Measurements from ENCODE around the gene AGMO.

Gene AGMO

DNA sequence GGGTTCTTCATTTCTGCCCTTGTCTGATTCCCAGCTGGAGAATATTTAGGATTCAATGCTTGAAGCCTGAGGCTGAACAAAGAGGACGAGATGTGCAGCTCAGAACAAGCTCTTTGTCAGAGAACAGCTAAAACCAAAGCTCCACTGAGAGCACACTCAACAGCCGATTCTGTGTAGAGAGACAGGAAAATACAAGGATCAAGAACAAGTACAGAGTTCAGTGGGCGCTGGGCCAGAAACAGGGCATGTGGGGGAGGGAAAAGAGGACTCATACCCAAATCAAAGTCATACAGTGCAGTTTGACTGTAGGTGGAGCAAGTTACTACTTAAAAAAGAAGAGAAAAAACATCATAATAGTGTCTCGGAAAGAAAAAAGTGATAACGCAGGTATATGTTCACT is at the start of gene AGMO:
Gene AGMO, minus strand, starts transcription at position 181 of the 400 bp plus-strand sequence.
- H3K27ac Mint-ChIP-seq: no peak within 1 kb of the TSS
- H3K36me3 Mint-ChIP-seq: no peaks in the 10 kb centered on the region
- no peaks in the 10 kb centered on the region for H3K27me3 Mint-ChIP-seq
- no peak within 1 kb of the TSS for H3K4me3 Mint-ChIP-seq
- no peaks in the 10 kb centered on the region for H3K9me3 Mint-ChIP-seq
- no peaks in the 10 kb centered on the region for H3K4me1 Mint-ChIP-seq

DNA sequence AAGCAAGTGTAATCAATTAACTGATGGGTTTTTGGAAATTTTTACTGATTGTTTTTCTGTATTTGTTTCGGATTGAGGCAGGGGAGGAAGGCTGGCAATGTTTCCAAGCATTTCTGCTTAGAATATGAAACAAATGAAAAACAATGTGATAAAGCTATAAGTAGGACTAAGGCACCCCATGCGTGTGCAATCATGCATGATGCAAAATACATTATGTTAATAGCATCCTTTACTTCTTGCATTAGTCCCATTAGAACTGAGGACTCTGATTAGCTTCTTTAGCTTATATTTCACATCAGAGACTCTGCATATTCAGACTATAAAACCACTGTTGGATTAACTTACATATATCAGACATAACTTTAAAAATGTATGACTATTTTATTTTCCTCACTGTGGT is 48.7 kb upstream of the AGMO start:
- no peak overlapping the region for H3K4me3 Mint-ChIP-seq
- H3K4me1 Mint-ChIP-seq: no peaks in the 10 kb centered on the region
- H3K9me3 Mint-ChIP-seq: peaks cover 2% of the 10 kb centered on the region
- H3K27me3 Mint-ChIP-seq: no peaks in the 10 kb centered on the region
- no peaks in the 10 kb centered on the region for H3K36me3 Mint-ChIP-seq
- H3K27ac Mint-ChIP-seq: no peak overlapping the region

DNA sequence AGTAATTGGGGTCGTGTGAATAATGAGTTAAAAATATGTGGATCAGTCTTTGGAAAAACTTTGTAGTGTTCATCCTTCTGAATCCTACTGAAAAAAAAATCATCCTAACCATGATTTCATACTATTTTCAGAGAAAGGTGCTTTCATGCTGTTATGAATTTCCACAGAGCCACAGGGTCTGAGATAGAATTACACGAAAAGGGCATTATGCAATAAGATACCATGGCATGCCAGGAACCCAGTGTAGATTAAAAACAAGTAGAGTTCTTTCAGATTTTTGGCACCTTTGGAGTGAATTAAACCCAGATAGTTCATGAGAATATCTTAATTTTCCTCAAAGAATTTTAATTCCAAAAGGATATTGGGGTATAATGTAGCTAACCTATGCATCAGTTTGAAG is 47.5 kb upstream of the AGMO start:
- H3K27me3 Mint-ChIP-seq: no peaks in the 10 kb centered on the region
- no peaks in the 10 kb centered on the region for H3K4me1 Mint-ChIP-seq
- H3K4me3 Mint-ChIP-seq: no peak overlapping the region
- H3K27ac Mint-ChIP-seq: no peak overlapping the region
- H3K36me3 Mint-ChIP-seq: no peaks in the 10 kb centered on the region
- no peaks in the 10 kb centered on the region for H3K9me3 Mint-ChIP-seq

DNA sequence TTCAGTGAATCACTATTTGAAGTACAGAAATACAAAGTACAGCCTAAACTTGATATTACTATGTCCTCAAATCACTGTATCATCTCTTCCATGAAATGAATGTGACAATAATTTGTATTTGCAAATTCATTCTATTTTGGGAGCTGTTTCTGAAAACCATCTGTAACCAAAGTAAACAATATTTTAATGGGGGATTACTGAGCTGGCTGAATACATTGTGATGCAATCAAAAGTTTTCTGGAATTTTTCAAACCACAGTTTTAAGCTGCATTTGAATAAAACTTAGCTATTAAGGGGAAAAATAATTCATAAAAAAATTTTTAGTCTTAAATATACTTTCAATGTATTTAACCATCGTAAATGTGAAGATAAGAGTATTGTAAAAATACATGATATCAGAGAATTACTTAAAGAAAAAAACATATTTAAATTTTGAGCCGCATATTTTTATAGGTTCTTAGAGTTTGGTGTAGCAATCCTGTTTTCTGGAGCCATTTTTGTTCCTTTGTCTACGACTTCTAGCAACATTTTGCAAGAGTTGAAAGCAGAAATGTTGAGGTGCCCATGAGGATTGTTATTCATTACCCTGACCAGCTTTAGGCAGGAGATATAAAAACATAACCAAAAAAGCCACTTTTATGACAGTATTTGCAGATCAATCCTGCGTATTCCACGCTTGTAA is 45.9 kb upstream of the AGMO start:
- Mint-ChIP-seq H3K4me1 (no peaks in the 10 kb centered on the region), H3K4me3 (no peak overlapping the region), H3K9me3 (no peaks in the 10 kb centered on the region), H3K27me3 (no peaks in the 10 kb centered on the region), H3K27ac (no peak overlapping the region), H3K36me3 (no peaks in the 10 kb centered on the region)

DNA sequence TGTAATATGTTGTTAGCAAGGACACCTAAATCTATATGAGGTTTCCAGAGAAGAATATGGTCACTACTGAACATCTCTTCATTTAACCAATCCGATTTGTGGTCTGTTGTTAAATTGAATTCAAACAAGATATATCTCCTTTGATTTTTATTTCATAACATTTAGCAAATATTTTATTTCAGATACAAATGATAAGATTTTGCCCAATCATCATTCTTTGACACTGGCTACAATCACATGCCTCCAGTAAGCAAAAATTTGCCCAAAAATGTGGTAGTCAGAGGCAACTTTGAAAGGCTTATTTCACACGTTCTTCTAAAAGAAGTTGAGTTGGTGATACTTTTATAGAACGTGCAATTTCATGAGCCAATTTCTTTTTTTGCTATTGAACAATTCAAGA is 44.7 kb upstream of the AGMO start:
- H3K36me3 Mint-ChIP-seq: no peaks in the 10 kb centered on the region
- H3K27me3 Mint-ChIP-seq: no peaks in the 10 kb centered on the region
- no peak overlapping the region for H3K27ac Mint-ChIP-seq
- no peaks in the 10 kb centered on the region for H3K9me3 Mint-ChIP-seq
- no peaks in the 10 kb centered on the region for H3K4me1 Mint-ChIP-seq
- H3K4me3 Mint-ChIP-seq: no peak overlapping the region

DNA sequence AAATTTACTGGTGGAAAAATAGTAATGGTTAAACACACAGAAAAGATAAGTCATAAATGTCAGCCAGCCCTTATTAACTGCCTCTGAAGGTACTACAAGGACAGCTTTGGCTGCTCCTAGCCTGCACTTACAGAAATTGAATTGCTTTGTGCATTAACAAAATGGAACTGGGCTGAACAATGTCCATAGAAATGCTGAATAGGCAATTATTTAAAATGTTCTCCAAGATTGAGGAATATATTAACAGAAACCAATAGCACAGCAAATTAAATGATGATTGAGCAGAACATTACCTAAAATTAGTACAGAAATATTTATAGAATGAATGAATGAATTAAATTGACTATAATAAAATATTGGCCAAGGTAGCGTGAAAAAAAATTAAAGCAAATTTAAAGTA is 42.4 kb upstream of the AGMO start:
- H3K4me1 Mint-ChIP-seq: no peaks in the 10 kb centered on the region
- no peaks in the 10 kb centered on the region for H3K36me3 Mint-ChIP-seq
- H3K4me3 Mint-ChIP-seq: no peak overlapping the region
- no peak overlapping the region for H3K27ac Mint-ChIP-seq
- H3K27me3 Mint-ChIP-seq: no peaks in the 10 kb centered on the region
- H3K9me3 Mint-ChIP-seq: no peaks in the 10 kb centered on the region

DNA sequence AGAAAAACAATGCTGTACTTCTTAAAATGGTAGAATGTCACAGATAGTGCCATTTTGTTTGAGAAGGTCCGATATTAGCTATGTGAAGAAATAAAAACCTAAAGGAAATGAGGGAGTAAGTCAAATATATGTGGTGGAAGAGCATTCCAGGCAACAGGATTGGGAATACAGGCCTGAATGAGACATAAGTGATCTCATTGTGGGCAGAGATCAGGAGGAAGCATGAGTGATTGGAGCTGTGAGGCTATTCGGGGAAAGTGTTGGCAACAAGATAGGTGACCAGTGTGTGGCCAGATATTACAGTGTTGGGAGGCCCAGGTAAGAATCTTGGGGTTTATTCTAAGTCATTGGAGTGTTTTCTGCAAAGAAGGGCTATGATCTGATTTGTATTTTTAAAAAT is 41.3 kb upstream of the AGMO start:
- H3K4me3 Mint-ChIP-seq: no peak overlapping the region
- no peaks in the 10 kb centered on the region for H3K36me3 Mint-ChIP-seq
- no peaks in the 10 kb centered on the region for H3K9me3 Mint-ChIP-seq
- H3K4me1 Mint-ChIP-seq: no peaks in the 10 kb centered on the region
- H3K27me3 Mint-ChIP-seq: no peaks in the 10 kb centered on the region
- no peak overlapping the region for H3K27ac Mint-ChIP-seq

DNA sequence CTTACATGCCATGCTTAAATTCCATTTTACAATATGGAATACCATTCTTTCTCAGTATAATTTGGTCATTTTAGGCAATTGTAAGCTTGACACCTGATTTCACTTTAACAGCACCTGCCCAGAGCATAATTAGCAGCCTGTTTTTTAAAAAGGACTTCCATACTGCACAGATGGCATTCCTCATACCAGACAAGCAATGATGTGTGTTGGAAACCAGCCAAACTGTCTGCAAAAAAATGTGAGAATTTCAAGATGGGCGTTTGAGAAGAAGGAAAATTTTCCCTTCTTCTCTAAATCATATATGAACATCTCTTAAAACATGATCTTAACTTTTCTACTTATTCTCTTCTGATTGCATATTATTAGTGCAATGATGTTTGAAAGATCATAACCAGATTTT is 40.4 kb upstream of the AGMO start:
- no peaks in the 10 kb centered on the region for H3K9me3 Mint-ChIP-seq
- no peak overlapping the region for H3K27ac Mint-ChIP-seq
- H3K4me3 Mint-ChIP-seq: no peak overlapping the region
- H3K4me1 Mint-ChIP-seq: no peaks in the 10 kb centered on the region
- no peaks in the 10 kb centered on the region for H3K27me3 Mint-ChIP-seq
- H3K36me3 Mint-ChIP-seq: no peaks in the 10 kb centered on the region

DNA sequence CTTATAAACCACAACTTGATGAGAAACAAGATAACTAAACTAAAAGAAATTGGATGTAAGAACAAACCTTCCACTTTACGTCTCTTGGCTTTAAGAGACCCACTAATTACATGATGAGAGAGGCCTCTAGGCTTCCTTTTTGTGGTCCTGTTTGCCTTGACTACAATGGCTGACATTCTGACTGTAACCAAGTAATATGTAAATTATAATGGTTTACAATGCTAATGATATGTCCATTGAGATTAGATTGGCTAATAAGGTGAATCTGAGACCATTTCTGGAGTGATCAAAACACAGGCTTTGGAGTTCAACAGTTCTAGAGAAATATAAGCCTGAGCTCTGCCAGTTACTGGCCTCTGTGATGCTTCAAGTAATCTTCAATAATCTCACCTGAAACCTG is 39.4 kb upstream of the AGMO start:
- Mint-ChIP-seq H3K4me3 (no peak overlapping the region), H3K9me3 (no peaks in the 10 kb centered on the region), H3K27ac (no peak overlapping the region), H3K36me3 (no peaks in the 10 kb centered on the region), H3K27me3 (no peaks in the 10 kb centered on the region), H3K4me1 (no peaks in the 10 kb centered on the region)

DNA sequence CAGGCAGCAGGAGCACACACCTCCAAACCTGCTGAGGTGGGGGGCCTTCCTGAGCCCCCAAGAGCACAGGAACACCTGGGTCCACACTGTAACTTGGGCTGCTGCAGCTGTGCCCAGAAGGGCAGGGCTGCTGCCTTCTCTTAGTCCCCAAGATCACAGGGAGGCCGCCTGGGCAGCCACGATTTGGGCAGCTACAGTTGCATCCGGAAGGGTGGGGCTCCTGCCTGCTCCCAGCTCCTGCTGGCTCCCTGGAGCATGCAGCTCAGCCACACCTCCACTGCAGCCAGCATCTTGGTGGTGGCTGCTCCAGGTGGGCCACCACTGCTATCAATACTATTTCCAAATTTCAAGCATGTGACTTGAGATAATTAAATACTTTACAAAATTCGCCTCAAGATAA is 38.5 kb upstream of the AGMO start:
- Mint-ChIP-seq H3K27me3 (no peaks in the 10 kb centered on the region), H3K4me1 (no peaks in the 10 kb centered on the region), H3K36me3 (no peaks in the 10 kb centered on the region), H3K9me3 (no peaks in the 10 kb centered on the region), H3K4me3 (no peak overlapping the region), H3K27ac (no peak overlapping the region)

DNA sequence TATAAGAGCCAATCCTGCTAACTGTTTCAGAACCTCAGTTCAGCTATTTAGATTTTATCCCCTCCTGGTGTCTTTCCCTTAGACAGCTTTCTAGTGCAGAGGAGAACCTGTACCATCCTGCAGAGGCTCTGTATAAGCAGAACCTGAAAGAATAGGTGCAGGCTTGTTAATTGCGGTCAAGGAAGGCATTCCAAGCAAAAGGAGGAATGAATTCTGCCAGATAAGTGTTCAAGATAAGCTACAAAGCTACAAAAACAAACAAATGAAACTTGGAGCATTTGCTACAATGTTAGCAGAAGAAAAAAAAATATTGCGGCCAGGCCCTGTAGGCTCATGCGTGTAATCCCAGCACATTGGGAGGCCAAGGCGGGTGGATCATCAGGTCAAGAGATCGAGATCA is 32.6 kb upstream of the AGMO start:
- Mint-ChIP-seq H3K4me1 (no peaks in the 10 kb centered on the region), H3K27me3 (no peaks in the 10 kb centered on the region), H3K27ac (no peak overlapping the region), H3K4me3 (no peak overlapping the region), H3K9me3 (no peaks in the 10 kb centered on the region), H3K36me3 (no peaks in the 10 kb centered on the region)

DNA sequence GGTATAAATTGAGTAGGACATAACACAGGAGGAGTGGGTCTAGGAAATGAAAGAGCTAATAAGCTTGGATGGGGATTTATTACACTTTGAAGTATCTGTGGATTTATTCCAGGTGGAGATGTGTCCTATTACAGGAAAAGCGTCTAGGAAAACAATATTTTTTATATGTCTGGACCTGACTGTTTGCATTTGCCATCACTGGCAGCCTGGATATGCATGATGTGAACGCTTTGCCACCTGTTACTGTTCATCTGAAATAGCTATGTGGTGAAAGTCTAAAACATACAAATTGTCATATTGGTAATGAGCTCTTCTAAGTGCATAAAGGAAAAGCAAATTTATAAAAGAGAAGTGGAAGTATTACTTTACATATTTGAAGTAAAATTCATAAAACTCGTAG is 31.6 kb upstream of the AGMO start:
- Mint-ChIP-seq H3K4me3 (no peak overlapping the region), H3K27me3 (no peaks in the 10 kb centered on the region), H3K9me3 (no peaks in the 10 kb centered on the region), H3K27ac (no peak overlapping the region), H3K4me1 (no peaks in the 10 kb centered on the region), H3K36me3 (no peaks in the 10 kb centered on the region)

DNA sequence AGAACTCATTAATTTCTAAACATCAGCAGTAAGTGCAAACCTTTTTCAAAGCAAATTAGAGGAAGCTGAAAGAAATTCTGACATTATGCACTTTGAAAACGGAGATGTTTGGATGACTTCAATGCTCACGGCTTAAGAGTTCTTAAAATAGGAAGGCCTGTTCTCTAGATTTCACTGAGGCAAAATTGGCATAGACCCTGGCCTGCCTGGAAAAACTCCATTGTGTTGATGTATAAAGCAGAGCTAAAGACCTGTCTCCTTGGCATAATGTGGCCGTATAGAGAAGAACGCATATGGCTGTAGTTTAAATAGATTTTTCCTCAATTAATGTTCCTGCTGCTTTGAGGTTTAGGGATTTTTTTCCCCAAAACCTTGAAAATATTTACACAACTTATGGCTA is 24.5 kb upstream of the AGMO start:
- Mint-ChIP-seq H3K9me3 (peaks cover 5% of the 10 kb centered on the region), H3K36me3 (no peaks in the 10 kb centered on the region), H3K27ac (no peak overlapping the region), H3K4me3 (no peak overlapping the region), H3K4me1 (no peaks in the 10 kb centered on the region), H3K27me3 (no peaks in the 10 kb centered on the region)

DNA sequence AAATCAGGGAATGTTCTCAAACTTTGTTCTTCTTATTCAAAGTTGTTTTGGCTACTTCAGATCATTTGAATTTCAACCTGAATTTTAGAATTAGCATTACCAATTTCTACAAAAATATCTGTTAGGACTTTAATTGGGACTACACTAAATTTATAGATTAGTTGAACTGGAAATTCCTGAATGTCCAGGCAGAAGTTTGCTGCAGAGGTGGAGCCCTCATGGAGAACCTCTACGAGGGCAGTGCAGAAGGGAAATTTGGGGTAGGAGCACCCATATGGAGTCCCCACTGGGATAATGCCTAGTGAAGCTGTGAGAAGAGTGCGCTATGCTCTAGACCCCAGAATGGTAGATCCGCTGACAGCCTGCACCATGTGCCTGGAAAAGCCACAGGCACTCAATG is 22.8 kb upstream of the AGMO start:
- Mint-ChIP-seq H3K4me1 (no peaks in the 10 kb centered on the region), H3K27ac (no peak overlapping the region)

DNA sequence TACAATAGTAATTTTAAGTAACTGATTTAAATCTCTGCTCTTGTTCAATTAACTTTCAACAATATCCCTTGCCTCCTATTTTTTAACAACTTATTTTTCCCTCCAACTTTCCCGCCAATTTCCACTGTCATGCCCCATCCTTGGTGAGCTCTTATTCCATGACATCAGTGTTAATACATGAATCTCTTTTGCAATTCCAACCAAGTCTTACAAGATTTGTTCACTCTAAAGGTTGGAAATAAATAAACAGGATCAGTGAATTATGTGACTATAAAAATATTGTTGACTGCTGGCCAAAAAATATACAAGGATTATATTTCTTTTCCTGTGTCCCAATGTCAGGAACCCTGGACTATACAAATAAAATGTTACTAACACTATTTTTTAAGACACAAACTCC is 21.0 kb upstream of the AGMO start:
- H3K4me1 Mint-ChIP-seq: no peaks in the 10 kb centered on the region
- H3K4me3 Mint-ChIP-seq: no peak overlapping the region
- no peak overlapping the region for H3K27ac Mint-ChIP-seq
- H3K27me3 Mint-ChIP-seq: no peaks in the 10 kb centered on the region
- H3K36me3 Mint-ChIP-seq: no peaks in the 10 kb centered on the region
- peaks cover 5% of the 10 kb centered on the region for H3K9me3 Mint-ChIP-seq

More for the DNA sequence above, 22.8 kb upstream of the AGMO start:
- Mint-ChIP-seq H3K9me3 (peaks cover 5% of the 10 kb centered on the region), H3K4me3 (no peak overlapping the region), H3K27me3 (no peaks in the 10 kb centered on the region), H3K36me3 (no peaks in the 10 kb centered on the region)

DNA sequence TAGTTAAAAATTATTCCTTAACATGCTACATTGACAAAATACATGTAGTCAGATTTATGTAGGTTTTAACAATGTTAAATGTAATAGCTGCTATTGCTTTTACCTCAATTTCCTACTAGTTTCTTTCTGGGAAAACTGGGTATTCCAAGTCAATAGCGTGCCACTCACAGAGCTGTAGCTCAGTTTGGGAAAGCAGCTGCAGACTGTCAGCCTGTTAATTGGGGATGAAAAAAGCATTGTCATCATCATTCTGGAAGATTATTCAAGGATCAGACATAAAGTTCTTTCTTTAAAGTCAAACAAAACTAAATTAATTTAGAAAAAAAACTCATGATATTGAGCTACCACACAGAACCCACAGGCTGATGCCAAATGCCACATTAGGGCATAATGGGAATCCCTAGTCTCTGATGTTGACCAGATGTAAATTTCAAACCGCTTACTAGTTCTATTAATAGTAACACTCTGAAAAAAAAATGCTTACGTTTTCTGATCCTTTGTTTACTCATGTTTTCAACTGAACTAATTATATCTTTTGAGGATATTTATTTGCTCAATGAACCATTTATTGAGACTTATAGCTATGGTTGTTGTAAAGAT is 19.6 kb upstream of the AGMO start:
- Mint-ChIP-seq H3K27ac (no peak overlapping the region), H3K27me3 (no peaks in the 10 kb centered on the region), H3K9me3 (peaks cover 10% of the 10 kb centered on the region), H3K4me3 (no peak overlapping the region), H3K4me1 (no peaks in the 10 kb centered on the region), H3K36me3 (no peaks in the 10 kb centered on the region)

Data from activated naive CD4-positive, alpha-beta T cell treated with anti-CD3 and anti-CD28 coated beads, Interleukin-2, amount 50 U/mL, for 24 hours (primary cell).